A673 (cell line): ENCODE measurements around the gene PRLR. TPM values are rescaled to one million over a fixed set of nuclear protein-coding genes. Genes with fewer than 3 reads are reported as not detected.

Source experiments
- BruUV-seq: library from RNA; stranded (reverse); fragments of 400-500 nt; replicated peaks from 2 replicates; lab custom pipeline; 2021; lab: Mats Ljungman, UMichigan
- CTCF ChIA-PET: fragments of 300-600 bp; sonication (Branson Sonifier 250); formaldehyde crosslinking; loops from one replicate; lab custom pipeline; 2022; ENCODE audit warnings: antibody characterized with exemption; lab: Charles Lee
- POLR2A ChIA-PET: fragments of 300-600 bp; sonication (Branson Sonifier 250); formaldehyde crosslinking; loops from one replicate; lab custom pipeline; 2022; ENCODE audit warnings: antibody characterized with exemption; ENCODE audit not compliant: low non-redundant PET; lab: Charles Lee
- DNase-seq: peaks from one replicate; pipeline ENCODE4 v3.0.0-alpha.2; 2015; ENCODE audit warnings: low spot score
- H3K27ac ChIP-seq: fragments of 200-600 bp; sonication (generic); 2 replicates; pipeline ENCODE4 v1.5.1; 2016; ENCODE audit warnings: mixed run types, low read depth, mild to moderate bottlenecking, mixed read lengths, antibody characterized with exemption, low read length; ENCODE audit not compliant: poor library complexity, severe bottlenecking
- H3K27me3 ChIP-seq: fragments of 200-600 bp; sonication (generic); replicated peaks from 2 replicates; pipeline ENCODE4 v1.6.1; 2017; ENCODE audit warnings: mixed run types, low read depth, mild to moderate bottlenecking, mixed read lengths, antibody characterized with exemption, low read length; ENCODE audit not compliant: insufficient read depth, poor library complexity
- H3K36me3 ChIP-seq: fragments of 200-600 bp; sonication (generic); 2 replicates; pipeline ENCODE4 v1.6.1; 2016; ENCODE audit warnings: mixed run types, mild to moderate bottlenecking, mixed read lengths, antibody characterized with exemption, low read length; ENCODE audit not compliant: insufficient read depth, poor library complexity, severe bottlenecking
- H3K4me1 ChIP-seq: fragments of 200-600 bp; sonication (generic); 2 replicates; pipeline ENCODE4 v1.6.1; 2017; ENCODE audit warnings: mixed run types, mild to moderate bottlenecking, mixed read lengths, antibody characterized with exemption, low read length; ENCODE audit not compliant: insufficient read depth, poor library complexity, severe bottlenecking
- H3K4me3 ChIP-seq: fragments of 200-600 bp; sonication (generic); 2 replicates; pipeline ENCODE4 v1.5.1; 2016; ENCODE audit warnings: low read depth, mixed run types, mild to moderate bottlenecking, mixed read lengths, low read length; ENCODE audit not compliant: poor library complexity, severe bottlenecking
- H3K9me3 ChIP-seq: fragments of 200-600 bp; sonication (generic); 2 replicates; pipeline ENCODE4 v1.6.1; 2016; ENCODE audit warnings: mixed run types, low read depth, mild to moderate bottlenecking, mixed read lengths, antibody characterized with exemption, low read length; ENCODE audit not compliant: poor library complexity, severe bottlenecking
- CTCF ChIP-seq: fragments of 300-800, 200-600 bp; sonication (generic); conservative IDR thresholded peaks from 2 replicates; pipeline ENCODE4 v1.5.1; 2017; ENCODE audit warnings: low read depth, mild to moderate bottlenecking, antibody characterized with exemption, low read length, moderate library complexity, mixed read lengths
- EZH2 ChIP-seq: fragments of 200-600 bp; sonication (generic); IDR thresholded peaks from 2 replicates; pipeline ENCODE4 v1.6.1; 2017; ENCODE audit warnings: borderline replicate concordance, low read depth, mild to moderate bottlenecking, mixed read lengths, antibody characterized with exemption, low read length; ENCODE audit not compliant: poor library complexity, severe bottlenecking
- intact Hi-C: fragments of 100-400 bp; cut with micrococcal nuclease; formaldehyde crosslinking; loops from one replicate; pipeline ENCODE4 v1.10.0; 2022; ENCODE audit not compliant: unreplicated experiment
- total RNA-seq: library from RNA; stranded (reverse); gene quantifications from 2 replicates; pipeline ENCODE4 v1.2.3, GENCODE V29; 2021

Gene PRLR
- total RNA-seq, 1 experiment from 2014 or later = not detected

DNA sequence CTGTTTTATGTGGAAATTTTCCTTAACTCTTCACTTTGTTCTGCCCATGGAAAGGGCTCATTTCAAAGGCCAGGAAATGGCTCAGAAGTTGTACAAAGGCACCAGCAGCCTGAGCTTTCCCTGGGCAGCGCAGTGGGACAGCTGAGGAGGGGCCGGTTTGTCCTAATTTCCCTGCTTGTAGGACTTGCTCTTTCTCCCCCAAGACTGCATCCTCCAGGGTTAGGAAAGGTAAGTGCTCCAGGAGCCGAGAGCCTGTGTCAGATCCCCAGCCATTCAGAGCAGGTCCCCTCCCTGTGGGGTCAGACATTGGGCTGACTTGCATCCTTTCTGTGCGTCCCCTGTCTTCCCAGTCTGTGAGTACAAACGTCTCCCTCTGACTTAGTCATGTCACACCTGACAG is 226.1 kb downstream of the PRLR start:
- TF ChIP-seq EZH2 (no peak), CTCF (no peak)
- intact Hi-C loops = loop anchor here (5.0 kb wide), 3 partner anchors 47 to 532 kb away; no protein-coding TSS in a partner anchor

DNA sequence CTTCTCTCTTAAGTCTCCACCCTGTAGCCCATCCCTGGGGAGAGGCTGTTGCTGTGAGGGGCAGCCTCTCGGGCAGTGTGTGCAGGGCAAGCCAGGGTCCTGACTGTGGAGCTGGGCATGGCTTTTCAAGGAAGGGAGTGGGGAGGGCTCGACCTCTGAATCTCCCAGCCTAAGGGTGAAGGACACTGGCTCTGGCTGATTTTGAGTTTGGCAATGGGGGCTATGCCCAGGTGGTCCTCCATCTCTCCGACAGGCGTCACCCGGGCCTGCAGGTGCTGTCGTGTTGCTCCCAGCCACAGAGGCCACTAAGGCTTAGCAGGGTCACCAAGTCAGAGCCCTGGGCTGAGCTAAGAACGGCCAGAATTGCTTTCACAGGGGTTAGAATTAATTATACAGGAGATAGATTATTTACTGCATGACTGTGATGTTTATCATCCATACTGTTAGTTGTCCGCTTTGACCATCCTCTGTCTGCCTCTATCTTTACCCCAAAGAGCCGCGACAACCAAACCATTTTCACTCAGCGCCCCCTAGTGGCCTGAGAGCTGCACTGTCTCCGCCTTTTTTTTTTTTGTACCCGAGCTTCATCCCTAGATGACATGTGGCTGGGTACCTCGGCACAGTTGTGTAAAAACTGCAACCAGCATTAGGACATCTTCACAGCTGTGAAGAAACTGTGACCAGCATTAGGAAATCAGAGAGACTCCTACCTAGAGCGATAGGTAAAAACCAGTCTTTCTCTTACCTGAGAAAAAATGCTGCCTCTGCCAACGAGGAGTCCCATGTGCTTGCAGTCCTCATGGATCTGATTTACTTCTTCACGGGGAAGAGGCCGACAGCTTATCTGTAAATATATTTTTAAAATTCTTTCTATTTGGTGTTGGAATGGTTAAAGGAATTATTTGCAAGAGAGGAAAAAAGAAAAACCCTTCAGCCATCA is 227.0 kb downstream of the PRLR start:
- intact Hi-C loops = loop anchor here (5.0 kb wide), 3 partner anchors 46 to 531 kb away; no protein-coding TSS in a partner anchor
- Histone ChIP-seq H3K4me1 (no peaks in the 10 kb centered on the region), H3K27me3 (peaks cover 3% of the 10 kb centered on the region), H3K9me3 (no peaks in the 10 kb centered on the region), H3K36me3 (no peaks in the 10 kb centered on the region), H3K4me3 (no peak overlapping the region), H3K27ac (no peak overlapping the region)
- POLR2A ChIA-PET = no interaction called here
- no peak for TF ChIP-seq EZH2
- TF ChIP-seq CTCF = peak; percentile 98
- CTCF ChIA-PET = interaction anchor here (0.5 to 1.7 kb wide), 10 partner anchors 36 to 1495 kb away, joined by 3 to 5 read pairs (median 4); partner anchors contain the start of gene DNAJC21
- peak; percentile 77 for DNase-seq
- no TSS peak for BruUV-seq

More for the DNA sequence above, 226.1 kb downstream of the PRLR start:
- H3K27ac ChIP-seq = no peak overlapping the region
- no peaks in the 10 kb centered on the region for H3K36me3 ChIP-seq
- no TSS peak for BruUV-seq
- no peak overlapping the region for H3K4me3 ChIP-seq
- no peaks in the 10 kb centered on the region for H3K4me1 ChIP-seq
- DNase-seq = no peak
- H3K27me3 ChIP-seq = no peaks in the 10 kb centered on the region
- no peaks in the 10 kb centered on the region for H3K9me3 ChIP-seq
- POLR2A ChIA-PET = no interaction called here
- CTCF ChIA-PET = interaction anchor here (1.7 kb wide), 1 partner anchor 46 kb away, joined by 5 read pairs; no protein-coding TSS in a partner anchor

DNA sequence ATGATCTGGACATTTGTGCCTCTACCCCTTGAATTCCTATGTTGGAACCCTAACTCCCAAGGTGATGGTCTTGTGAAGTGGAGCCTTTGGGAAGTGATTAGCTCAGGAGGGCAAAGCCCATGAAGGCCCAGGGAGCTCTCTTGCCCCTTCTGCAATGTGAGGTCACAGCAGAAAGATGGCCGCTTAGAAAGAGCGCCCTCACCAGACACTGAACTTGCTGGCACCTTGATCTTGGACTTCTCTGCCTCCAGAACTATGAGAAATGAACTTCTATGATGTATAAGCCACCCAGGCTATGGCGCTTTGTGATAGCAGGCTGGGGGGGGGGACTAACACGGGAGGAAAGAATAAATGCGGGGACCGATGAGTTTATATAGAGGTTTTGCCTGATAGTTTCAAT is 227.8 kb downstream of the PRLR start:
- no peak for DNase-seq
- H3K27me3 ChIP-seq = peaks cover 3% of the 10 kb centered on the region
- no peak for TF ChIP-seq EZH2
- TF ChIP-seq CTCF = no peak
- H3K9me3 ChIP-seq = no peaks in the 10 kb centered on the region
- BruUV-seq = no TSS peak
- H3K36me3 ChIP-seq = no peaks in the 10 kb centered on the region
- POLR2A ChIA-PET = no interaction called here
- CTCF ChIA-PET = interaction anchor here (1.7 kb wide), 1 partner anchor 45 kb away, joined by 5 read pairs; no protein-coding TSS in a partner anchor
- intact Hi-C loops = loop anchor here (5.0 kb wide), 3 partner anchors 45 to 530 kb away; no protein-coding TSS in a partner anchor
- H3K4me3 ChIP-seq = no peak overlapping the region
- H3K4me1 ChIP-seq = no peaks in the 10 kb centered on the region
- H3K27ac ChIP-seq = no peak overlapping the region
